Bronchial epithelial cell (primary cell): ENCODE measurements around the gene HEBP1. TPM values are rescaled to one million over a fixed set of nuclear protein-coding genes. Genes with fewer than 3 reads are reported as not detected.

Experiments used
- DNase-seq: peaks from one replicate; pipeline ENCODE4 v3.0.0-alpha.2; 2010; ENCODE audit warnings: low read depth
- FAIRE-seq: peaks from 2 replicates; lab custom pipeline; 2011; peaks lifted over from hg19 to GRCh38; lab: Jason Lieb, UNC
- H3K27me3 ChIP-seq: 2 replicates; pipeline ENCODE4 v1.5.1; 2011; ENCODE audit warnings: low read length; ENCODE audit not compliant: control insufficient read depth, insufficient read depth
- H3K36me3 ChIP-seq: 2 replicates; pipeline ENCODE4 v1.5.1; 2011; ENCODE audit warnings: low read length; ENCODE audit not compliant: control insufficient read depth, insufficient read depth
- H3K4me3 ChIP-seq: 2 replicates; pipeline ENCODE4 v1.5.1; 2011; ENCODE audit warnings: mild to moderate bottlenecking, low read depth, low read length, control low read depth
- CTCF ChIP-seq: IDR thresholded peaks from 2 replicates; pipeline ENCODE4 v1.5.1; 2011; ENCODE audit warnings: mild to moderate bottlenecking, moderate library complexity, low read length, control low read depth, inconsistent platforms; ENCODE audit not compliant: insufficient read depth, severe bottlenecking
- total RNA-seq: library from RNA; depleted of rRNA; stranded (reverse); fragments of >200 nt; gene quantifications from 2 replicates; pipeline ENCODE4 v1.2.1, GENCODE V29; 2014

The HEBP1 gene
- total RNA-seq, 1 donor from 2014 or later, result 4.2 TPM

DNA sequence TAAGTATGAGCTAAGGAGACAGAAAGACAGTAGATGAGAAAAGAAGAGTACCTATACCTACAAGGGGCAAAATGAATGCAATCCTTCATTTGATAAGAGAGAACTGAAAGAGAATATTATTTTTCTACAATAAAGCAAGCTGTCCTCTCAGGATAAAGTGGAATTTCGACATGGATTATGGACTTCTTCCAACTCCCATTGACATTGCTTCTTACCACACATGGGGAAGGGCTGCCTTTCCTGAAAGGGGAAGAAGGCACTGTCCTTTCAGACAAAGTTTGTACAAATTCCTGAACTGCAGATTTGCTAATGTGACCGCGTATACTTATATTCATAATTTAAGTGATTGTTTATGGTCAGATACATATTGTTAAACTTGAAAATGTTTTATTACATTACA, 4.3 kb upstream of the HEBP1 start:
- FAIRE-seq (no peak), DNase-seq (no peak)
- TF ChIP-seq CTCF, result no peak
- H3K27me3 ChIP-seq, result no peaks in the 10 kb centered on the region
- H3K4me3 ChIP-seq, result no peak overlapping the region
- H3K36me3 ChIP-seq, result no peaks in the 10 kb centered on the region

DNA sequence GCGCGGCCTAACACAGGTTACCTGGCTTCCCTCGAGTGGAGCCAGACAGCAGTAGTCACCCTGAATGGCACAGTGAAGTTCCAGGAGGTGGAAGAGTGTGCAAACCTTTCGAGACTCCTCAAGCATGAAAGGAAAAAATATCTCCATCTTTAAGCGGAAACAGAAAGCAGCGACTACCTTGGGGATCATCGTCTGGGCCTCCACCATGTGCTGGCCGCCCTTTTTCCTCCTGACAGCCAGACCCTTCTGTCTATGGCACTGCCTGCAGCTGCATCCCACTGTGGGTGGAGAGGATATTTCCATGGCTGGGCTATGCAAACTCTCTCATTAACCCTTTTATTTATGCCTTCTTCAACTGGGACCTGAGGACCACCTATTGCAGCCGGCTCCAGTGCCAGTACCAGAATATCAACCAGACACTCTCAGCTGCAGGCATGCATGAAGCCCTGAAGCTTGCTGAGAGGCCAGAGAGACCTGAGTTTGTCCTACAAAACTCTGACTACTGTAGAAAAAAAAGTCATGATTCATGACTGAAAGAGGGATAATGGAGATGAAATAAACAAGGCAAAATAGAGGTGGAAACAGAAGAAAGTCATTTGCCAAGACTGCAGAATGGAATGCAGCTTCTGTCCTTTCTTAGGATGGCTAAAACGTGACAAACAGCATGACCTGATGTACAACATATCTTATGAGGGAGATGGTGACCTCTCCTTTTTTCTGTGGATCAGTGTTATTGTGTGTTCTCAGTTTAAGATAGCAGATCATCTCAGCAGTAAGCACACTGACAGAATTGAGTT, 2.4 kb upstream of the HEBP1 start:
- Histone ChIP-seq H3K27me3 (no peaks in the 10 kb centered on the region), H3K36me3 (no peaks in the 10 kb centered on the region), H3K4me3 (no peak overlapping the region)
- TF ChIP-seq CTCF, result no peak
- no peak for FAIRE-seq
- no peak for DNase-seq

GRCh38 chr12:13001775-13002040, 1.6 kb upstream of the HEBP1 start:
- Histone ChIP-seq H3K36me3 (no peaks in the 10 kb centered on the region), H3K27me3 (no peaks in the 10 kb centered on the region), H3K4me3 (peak overlapping the region; percentile 55)
- DNase-seq (no peak), FAIRE-seq (no peak)
- no peak for TF ChIP-seq CTCF

DNA sequence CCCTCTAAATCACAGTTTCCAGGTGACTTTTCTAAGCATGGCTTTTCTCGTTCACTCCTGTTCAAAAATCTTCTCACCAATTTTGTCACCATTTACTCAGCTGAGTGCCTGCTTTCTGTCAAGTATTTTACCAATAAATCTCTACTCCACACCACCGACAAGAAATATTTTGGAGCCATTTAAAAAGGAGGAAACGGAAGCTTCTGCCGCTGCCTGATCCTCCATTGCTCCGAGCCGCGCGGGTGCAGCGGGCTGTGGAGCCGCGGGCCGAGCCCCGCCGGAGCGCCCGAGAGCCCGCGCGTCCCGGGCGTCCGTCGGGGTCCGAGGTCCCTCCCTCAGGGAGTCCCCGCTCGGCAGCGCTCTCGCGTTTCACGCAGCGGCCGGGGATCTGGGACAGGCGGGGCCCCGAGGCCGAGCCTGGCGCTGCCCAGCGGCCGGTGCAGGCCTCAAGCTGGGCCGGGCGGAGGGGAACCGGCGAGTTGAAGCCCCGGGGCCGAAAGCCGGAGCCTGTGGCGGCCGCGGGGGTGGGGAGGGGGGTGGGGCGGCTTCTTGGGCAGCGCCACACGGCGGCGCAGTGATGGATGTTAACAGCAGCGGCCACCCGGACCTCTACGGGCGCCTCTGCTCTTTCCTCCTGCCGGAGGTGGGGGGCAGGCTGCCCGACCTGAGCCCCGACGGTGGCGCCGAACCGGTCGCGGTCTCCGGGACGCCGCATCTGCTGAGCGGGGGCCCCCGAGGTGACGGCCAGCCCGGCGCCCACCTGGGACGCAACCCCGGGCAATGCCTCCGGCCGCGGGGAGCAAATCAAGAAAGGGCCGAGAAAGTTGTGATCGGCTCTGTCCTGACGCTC, 1.1 kb upstream of the HEBP1 start:
- no peak for FAIRE-seq
- Histone ChIP-seq H3K4me3 (peak overlapping the region; percentile 55), H3K36me3 (no peaks in the 10 kb centered on the region), H3K27me3 (no peaks in the 10 kb centered on the region)
- DNase-seq, result peak; percentile 27
- TF ChIP-seq CTCF, result peak; percentile 62

DNA sequence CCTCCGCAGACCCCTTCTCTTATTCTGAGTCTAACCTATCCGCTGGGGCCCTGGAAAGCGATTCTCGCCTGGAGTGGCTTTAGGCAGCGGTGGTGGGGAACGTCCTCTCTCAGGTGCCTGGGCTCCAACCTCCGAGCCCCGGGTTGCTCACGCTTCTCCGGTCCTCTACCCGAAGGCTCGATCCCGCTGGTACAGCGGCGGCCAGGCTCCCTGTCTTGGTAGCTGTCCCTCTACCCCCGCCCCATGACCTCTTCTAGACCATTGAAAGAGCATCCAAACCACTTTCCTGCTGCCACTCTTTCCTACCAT, 505 bp upstream of the HEBP1 start:
- FAIRE-seq (no peak), DNase-seq (peak; percentile 39)
- Histone ChIP-seq H3K27me3 (no peaks in the 10 kb centered on the region), H3K4me3 (peak overlapping the region; percentile 55), H3K36me3 (no peaks in the 10 kb centered on the region)
- TF ChIP-seq CTCF, result no peak
